CD4-positive, alpha-beta T cell treated with Interleukin-6 for 4 hours (primary cell): Measurements from ENCODE around the gene SPEM2.

ENCODE experiments used
- DNase-seq: peaks from one replicate; pipeline ENCODE4 v3.0.0-alpha.2; 2020; ENCODE audit warnings: mixed read lengths

The SPEM2 gene

GRCh38 chr17:7475764-7476422 lies 50.5 kb downstream of the SPEM2 start:
- DNase-seq: no peak

- DNase-seq: no peak
Measured at GRCh38 chr17:7476494-7476893, 51.1 kb downstream of the SPEM2 start.

- DNase-seq: no peak
Measured at GRCh38 chr17:7476951-7477350, 51.5 kb downstream of the SPEM2 start.
